Aorta (tissue), 5 donors: ENCODE measurements around the gene PUM1. TPM values are rescaled to one million over a fixed set of nuclear protein-coding genes. Genes with fewer than 3 reads are reported as not detected.
"Not testable (repeated sequence)": the region's sequence is repeated elsewhere in the genome, so short reads cannot be mapped to it uniquely, and the experiment has no call there.

ENCODE experiments used
- ATAC-seq: fragments of 200-7000 bp; cut with Tn5 transposase; one replicate; pipeline ENCODE4 v1.9.1; 2022; ENCODE audit warnings: moderate library complexity; ENCODE audit not compliant: low FRiP score
- DNase-seq, 2 donors: peaks; one replicate each; pipeline ENCODE4 v3.0.0-alpha.2; 2020
- H3K27ac ChIP-seq, 2 donors: one replicate each; pipeline ENCODE4 v1.5.1; 2013; ENCODE audit warnings: low read length in 2 of 2, mild to moderate bottlenecking in 2 of 2, moderate library complexity in 2 of 2, control low read depth in 1 of 2, inconsistent platforms in 1 of 2, low read depth in 1 of 2
- H3K27me3 ChIP-seq, 2 donors: one replicate each; pipeline ENCODE4 v1.6.1; 2013; ENCODE audit warnings: control low read depth in 1 of 2, low read length in 1 of 2, mild to moderate bottlenecking in 1 of 2, moderate library complexity in 1 of 2; ENCODE audit not compliant: insufficient read depth in 2 of 2, control insufficient read depth in 1 of 2
- H3K36me3 ChIP-seq, 2 donors: one replicate each; pipeline ENCODE4 v1.6.1; 2013; ENCODE audit warnings: control low read depth in 1 of 2, low read length in 1 of 2, mild to moderate bottlenecking in 1 of 2; ENCODE audit not compliant: insufficient read depth in 2 of 2, control insufficient read depth in 1 of 2
- H3K4me1 ChIP-seq, 2 donors: one replicate each; pipeline ENCODE4 v1.6.1; 2013; ENCODE audit warnings: low read length in 2 of 2, control low read depth in 1 of 2, mild to moderate bottlenecking in 1 of 2, moderate library complexity in 1 of 2; ENCODE audit not compliant: insufficient read depth in 2 of 2, control insufficient read depth in 1 of 2
- H3K4me3 ChIP-seq, 2 donors: one replicate each; pipeline ENCODE4 v1.5.1; 2013; ENCODE audit warnings: low read length in 2 of 2, control low read depth in 1 of 2, mild to moderate bottlenecking in 1 of 2
- H3K9me3 ChIP-seq: one replicate; pipeline ENCODE4 v1.6.1; 2013; ENCODE audit warnings: mild to moderate bottlenecking, low read length; ENCODE audit not compliant: control insufficient read depth
- WGBS, 2 donors: extraction: QIAGEN DNeasy Blood & Tissue Kit; methylation state at CpG; one replicate each; pipeline ENCODE4 v1.1.7; 2013; 5-methylcytosine and 5-hydroxymethylcytosine counted together
- intact Hi-C, 2 donors: fragments of 100-400 bp; cut with DNase I; formaldehyde crosslinking; loops; one replicate each; pipeline versions ENCODE4 v1.14.2 to v1.15.0; 2022
- polyA plus RNA-seq, 2 donors: library from polyadenylated mRNA; stranded (reverse); fragments of 200-250 nt; gene quantifications; one replicate each; pipeline ENCODE4 v1.2.3, GENCODE V29; 2013
- total RNA-seq, 2 donors: library from RNA; stranded (reverse); fragmentation: NEBNext Ultra II Directional; extraction: Animal tissue kit (Norgen Biotek cat#: 25700); gene quantifications; one replicate each; pipeline ENCODE4 v1.2.1, GENCODE V29; 2021
- donor health status: healthy with polysubstance abuse.
- donor health status: Bipolar disorder and iron deficiency.
- donor health status: DM: no; HTN: no; CAD: no.
- donor health status: DM: no; HTN: no; CAD: no.
- donor health status: DM: yes; HTN: yes; CAD: no.

PUM1 gene
- total and polyA plus RNA-seq, 4 donors, result 13.1 to 120 (median 63.2) TPM

GRCh38 chr1:31101147-31101502 is 35.6 kb upstream of the PUM1 start:
- intact Hi-C loops, result no loop called here
- H3K27ac ChIP-seq, result no peak overlapping the region
- 73 to 80% methylated on average over 4 of the region's 4 CpGs for WGBS, 2 donors
- H3K4me1 ChIP-seq, result no peaks in the 10 kb centered on the region
- no peaks in the 10 kb centered on the region for H3K27me3 ChIP-seq
- ATAC-seq (no peak), DNase-seq (no peak)
- H3K4me3 ChIP-seq, result no peak overlapping the region
- no peaks in the 10 kb centered on the region for H3K9me3 ChIP-seq
- H3K36me3 ChIP-seq, result no peaks in the 10 kb centered on the region

- Histone ChIP-seq H3K4me1 (no peaks in the 10 kb centered on the region), H3K36me3 (no peaks in the 10 kb centered on the region), H3K9me3 (no peaks in the 10 kb centered on the region), H3K4me3 (no peak overlapping the region), H3K27me3 (no peaks in the 10 kb centered on the region), H3K27ac (no peak overlapping the region)
- intact Hi-C loops, result no loop called here
- WGBS, 2 donors, result 92 to 93% methylated on average over 6 of the region's 6 CpGs
- DNase-seq (no peak), ATAC-seq (no peak)
These were observed 33.9 kb upstream of the PUM1 start for GRCh38 chr1:31099293-31100032.

GRCh38 chr1:31095985-31096384 is 30.5 kb upstream of the PUM1 start:
- Histone ChIP-seq H3K36me3 (no peaks in the 10 kb centered on the region), H3K9me3 (no peaks in the 10 kb centered on the region), H3K4me1 (no peaks in the 10 kb centered on the region), H3K4me3 (no peak overlapping the region), H3K27me3 (no peaks in the 10 kb centered on the region), H3K27ac (no peak overlapping the region)
- WGBS, 2 donors, result 80 to 83% methylated on average over 6 of the region's 6 CpGs
- no peak for ATAC-seq
- no peak for DNase-seq
- intact Hi-C loops, result no loop called here

GRCh38 chr1:31095298-31095981 is 29.9 kb upstream of the PUM1 start:
- no peaks in the 10 kb centered on the region for H3K27me3 ChIP-seq
- WGBS, 2 donors, result 88 to 89% methylated on average over 12 of the region's 12 CpGs
- intact Hi-C loops, result no loop called here
- H3K4me3 ChIP-seq, result no peak overlapping the region
- ATAC-seq (no peak), DNase-seq (no peak)
- no peaks in the 10 kb centered on the region for H3K36me3 ChIP-seq
- H3K9me3 ChIP-seq, result no peaks in the 10 kb centered on the region
- H3K4me1 ChIP-seq, result no peaks in the 10 kb centered on the region
- no peak overlapping the region for H3K27ac ChIP-seq

- peak in 1 of 2 donors; percentile 1 for DNase-seq
- H3K4me1 ChIP-seq, H3K9me3 ChIP-seq, H3K27me3 ChIP-seq, H3K36me3 ChIP-seq, intact Hi-C loops, H3K4me3 ChIP-seq, ATAC-seq, H3K27ac ChIP-seq: not testable (repeated sequence)
- WGBS, 2 donors, result 92 to 98% methylated on average over 3 of the region's 3 CpGs
These were observed 22.6 kb upstream of the PUM1 start for GRCh38 chr1:31088081-31088480.

- WGBS, 2 donors, result 82 to 83% methylated on average over 16 of the region's 16 CpGs
- ATAC-seq (no peak), DNase-seq (peak in 1 of 2 donors; percentile 43)
- Histone ChIP-seq H3K27me3 (no peaks in the 10 kb centered on the region), H3K36me3 (no peaks in the 10 kb centered on the region), H3K27ac (no peak overlapping the region), H3K9me3 (no peaks in the 10 kb centered on the region), H3K4me3 (no peak overlapping the region), H3K4me1 (no peaks in the 10 kb centered on the region)
- intact Hi-C loops, result no loop called here
These were observed 19.5 kb upstream of the PUM1 start for GRCh38 chr1:31084782-31085569.

- no peak overlapping the region for H3K4me3 ChIP-seq
- intact Hi-C loops, result no loop called here
- no peaks in the 10 kb centered on the region for H3K36me3 ChIP-seq
- DNase-seq (peak in 1 of 2 donors; percentile 10), ATAC-seq (no peak)
- no peak overlapping the region for H3K27ac ChIP-seq
- H3K4me1 ChIP-seq, result no peaks in the 10 kb centered on the region
- H3K9me3 ChIP-seq, result no peaks in the 10 kb centered on the region
- 93 to 96% methylated on average over 3 of the region's 3 CpGs for WGBS, 2 donors
- no peaks in the 10 kb centered on the region for H3K27me3 ChIP-seq
These were observed 16.9 kb upstream of the PUM1 start for GRCh38 chr1:31082385-31082784.

GRCh38 chr1:31073044-31073443 is 7.5 kb upstream of the PUM1 start:
- Histone ChIP-seq H3K4me1 (no peaks in the 10 kb centered on the region), H3K9me3 (no peaks in the 10 kb centered on the region), H3K4me3 (no peak overlapping the region), H3K36me3 (no peaks in the 10 kb centered on the region), H3K27ac (no peak overlapping the region), H3K27me3 (no peaks in the 10 kb centered on the region)
- DNase-seq, result peak in 1 of 2 donors; percentile 4
- intact Hi-C loops, result no loop called here
- WGBS, 2 donors, result 96% methylated on average over 2 of the region's 2 CpGs
- no peak for ATAC-seq
